Upper lobe of left lung (tissue), 6 donors: Measurements from ENCODE around the gene POLD1. TPM values are rescaled to one million over a fixed set of nuclear protein-coding genes. Genes with fewer than 3 reads are reported as not detected.

Experiments used
- ATAC-seq, 2 donors: fragments of 200-7000 bp; cut with Tn5 transposase; one replicate each; pipeline ENCODE4 v1.9.1; 2022; ENCODE audit warnings: mild to moderate bottlenecking in 2 of 2, moderate library complexity in 2 of 2; ENCODE audit not compliant: low FRiP score in 2 of 2
- DNase-seq, 2 donors: peaks; one replicate each; pipeline ENCODE4 v3.0.0-alpha.2; 2019 to 2020
- H3K27ac ChIP-seq, 4 donors: fragments of 200-600 bp; sonication (generic); one replicate each; pipeline ENCODE4 v1.5.1; 2016 to 2019
- H3K27me3 ChIP-seq, 4 donors: fragments of 200-600 bp; sonication (generic); one replicate each; pipeline ENCODE4 v1.5.1; 2017 to 2019
- H3K36me3 ChIP-seq, 4 donors: fragments of 200-600 bp; sonication (generic); one replicate each; pipeline ENCODE4 v1.5.1; 2016 to 2019
- H3K4me1 ChIP-seq, 4 donors: fragments of 200-600 bp; sonication (generic); one replicate each; pipeline ENCODE4 v1.5.1; 2018 to 2019
- H3K4me3 ChIP-seq, 4 donors: fragments of 200-600 bp; sonication (generic); one replicate each; pipeline ENCODE4 v1.5.1; 2017 to 2019; ENCODE audit warnings: mild to moderate bottlenecking in 2 of 4, moderate library complexity in 1 of 4
- H3K9me3 ChIP-seq, 4 donors: fragments of 200-600 bp; sonication (generic); one replicate each; pipeline ENCODE4 v1.5.1; 2018 to 2019
- EP300 ChIP-seq, 4 donors: sonication (generic); formaldehyde crosslinking; IDR thresholded peaks; one replicate each; pipeline ENCODE4 v1.5.1; 2017; ENCODE audit warnings: antibody characterized with exemption in 4 of 4, control low read depth in 2 of 4
- POLR2A ChIP-seq, 4 donors: fragments of 450-650 bp; IDR thresholded peaks; one replicate each; pipeline ENCODE4 v1.5.1; 2016 to 2017; ENCODE audit warnings: antibody characterized with exemption in 4 of 4, mild to moderate bottlenecking in 2 of 4
- POLR2AphosphoS5 ChIP-seq, 2 donors: sonication (generic); formaldehyde crosslinking; IDR thresholded peaks; one replicate each; pipeline ENCODE4 v1.5.1; 2017; ENCODE audit warnings: antibody characterized with exemption in 2 of 2
- WGBS, 2 donors: methylation state at CpG; one replicate each; pipeline ENCODE4 v1.1.5; 2017 to 2018; 5-methylcytosine and 5-hydroxymethylcytosine counted together
- total RNA-seq, 6 donors: library from RNA; depleted of rRNA in 4 of 6; stranded (reverse); fragments of >200 nt in 4 of 6; gene quantifications; one replicate each; pipeline versions ENCODE4 v1.1.0 to v1.2.1, GENCODE V29; 2016 to 2021
- TF ChIP-seq, protein P1 (sequence below), 6 experiments: fragments of 450-650 bp in 4 of 6; fragments of 200-600 bp in 2 of 6; sonication (generic) in 2 of 6; IDR thresholded peaks; one replicate each; pipeline ENCODE4 v1.5.1; 2016 to 2019; ENCODE audit warnings: antibody characterized with exemption in 6 of 6
- donor health status: DM: no; HTN: no; CAD: no; lungs with moderate emphysema.
- donor health status: DM: no; HTN: yes; CAD: no; lungs with severe emphysema.

The POLD1 gene
- total RNA-seq, 6 donors from 2014 or later: 20.5 to 66.0 (median 44.0) TPM

DNA sequence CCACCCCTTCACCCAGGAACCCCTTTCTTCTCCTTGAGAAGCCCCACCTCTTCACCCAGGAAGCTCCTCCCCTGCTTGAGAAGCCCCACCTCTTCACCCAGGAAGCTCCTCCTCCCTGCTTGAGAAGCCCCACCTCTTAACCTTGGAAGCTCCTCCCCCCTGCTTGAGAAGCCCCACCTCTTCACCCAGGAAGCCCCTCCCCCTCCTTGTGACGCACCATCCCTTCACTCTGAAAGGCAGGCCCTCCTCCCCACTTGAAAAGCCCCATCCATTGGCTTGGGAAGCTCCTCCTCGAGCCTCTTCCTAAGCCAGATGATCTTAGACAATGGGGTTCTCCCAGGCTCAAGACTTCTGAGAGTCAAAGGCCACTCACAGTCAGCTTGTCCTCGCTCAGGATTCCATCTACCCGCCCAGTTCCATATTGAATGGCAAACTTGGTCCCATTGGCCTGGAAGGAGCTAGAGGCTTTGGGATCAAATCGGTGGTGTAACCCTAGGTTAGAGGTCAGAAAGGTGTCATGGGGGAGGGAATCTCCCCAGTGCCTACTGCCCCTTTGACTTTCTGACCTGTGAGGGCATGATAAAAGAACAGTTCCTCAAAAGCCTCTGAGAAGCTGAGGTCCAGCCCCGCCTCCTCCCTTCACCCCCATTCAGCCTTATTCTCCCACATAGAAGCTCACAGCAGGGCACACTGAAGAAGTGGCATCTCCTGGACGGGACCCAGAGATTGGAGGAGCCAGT lies 22.7 kb upstream of the POLD1 start:
- H3K27me3 ChIP-seq: no peaks in the 10 kb centered on the region
- ATAC-seq (peak in 1 of 2 donors; percentile 27), DNase-seq (peak in 1 of 2 donors; percentile 79)
- 77 to 80% methylated on average over 7 of the region's 7 CpGs for WGBS, 2 donors
- H3K4me3 ChIP-seq: peak overlapping the region in 3 of 4 donors; percentile 45 to 57 (median 49)
- no peaks in the 10 kb centered on the region for H3K9me3 ChIP-seq
- H3K27ac ChIP-seq: peak overlapping the region; percentile 64 to 84 (median 79)
- peak in 1 of 4 donors; percentile 53 for TF ChIP-seq POLR2A (IDR thresholded peaks at IDR 0.05)
- TF ChIP-seq POLR2AphosphoS5 (IDR thresholded peaks at IDR 0.05): no peak
- TF ChIP-seq, protein P1, sequence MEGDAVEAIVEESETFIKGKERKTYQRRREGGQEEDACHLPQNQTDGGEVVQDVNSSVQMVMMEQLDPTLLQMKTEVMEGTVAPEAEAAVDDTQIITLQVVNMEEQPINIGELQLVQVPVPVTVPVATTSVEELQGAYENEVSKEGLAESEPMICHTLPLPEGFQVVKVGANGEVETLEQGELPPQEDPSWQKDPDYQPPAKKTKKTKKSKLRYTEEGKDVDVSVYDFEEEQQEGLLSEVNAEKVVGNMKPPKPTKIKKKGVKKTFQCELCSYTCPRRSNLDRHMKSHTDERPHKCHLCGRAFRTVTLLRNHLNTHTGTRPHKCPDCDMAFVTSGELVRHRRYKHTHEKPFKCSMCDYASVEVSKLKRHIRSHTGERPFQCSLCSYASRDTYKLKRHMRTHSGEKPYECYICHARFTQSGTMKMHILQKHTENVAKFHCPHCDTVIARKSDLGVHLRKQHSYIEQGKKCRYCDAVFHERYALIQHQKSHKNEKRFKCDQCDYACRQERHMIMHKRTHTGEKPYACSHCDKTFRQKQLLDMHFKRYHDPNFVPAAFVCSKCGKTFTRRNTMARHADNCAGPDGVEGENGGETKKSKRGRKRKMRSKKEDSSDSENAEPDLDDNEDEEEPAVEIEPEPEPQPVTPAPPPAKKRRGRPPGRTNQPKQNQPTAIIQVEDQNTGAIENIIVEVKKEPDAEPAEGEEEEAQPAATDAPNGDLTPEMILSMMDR (IDR thresholded peaks at IDR 0.05): no peak
- H3K36me3 ChIP-seq: peaks cover 0 to 10% (median 3%) of the 10 kb centered on the region in 4 donors
- peaks cover 5 to 33% (median 14%) of the 10 kb centered on the region in 4 donors for H3K4me1 ChIP-seq

DNA sequence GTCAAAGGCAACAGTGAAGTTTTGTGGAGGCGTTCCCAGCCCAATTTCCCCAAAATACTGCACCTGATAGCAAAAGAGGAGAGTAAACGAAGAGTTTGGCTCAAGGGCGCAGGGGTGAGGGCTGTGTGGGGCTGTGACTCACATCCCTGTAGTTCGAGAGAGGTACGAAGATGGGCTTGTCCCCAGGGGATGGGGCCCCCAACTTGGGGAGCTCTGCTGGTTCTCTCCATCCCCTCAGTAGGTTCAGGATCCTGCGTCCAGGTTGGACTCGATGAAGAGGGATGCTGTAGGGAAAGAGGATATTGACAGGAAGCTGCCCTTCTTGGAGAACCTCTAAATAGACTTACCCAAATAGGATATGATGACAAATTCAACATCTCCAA lies 22.1 kb upstream of the POLD1 start:
- Histone ChIP-seq H3K27ac (peak overlapping the region; percentile 64 to 84 (median 79)), H3K4me3 (peak overlapping the region in 3 of 4 donors; percentile 45 to 57 (median 49)), H3K36me3 (peaks cover 0 to 10% (median 3%) of the 10 kb centered on the region in 4 donors), H3K27me3 (no peaks in the 10 kb centered on the region), H3K9me3 (no peaks in the 10 kb centered on the region), H3K4me1 (peaks cover 5 to 31% (median 16%) of the 10 kb centered on the region in 4 donors)
- no peak for ATAC-seq
- no peak for DNase-seq
- TF ChIP-seq POLR2A (IDR thresholded peaks at IDR 0.05) (no peak), POLR2AphosphoS5 (IDR thresholded peaks at IDR 0.05) (no peak), EP300 (IDR thresholded peaks at IDR 0.05) (no peak)
- TF ChIP-seq, protein P1 (IDR thresholded peaks at IDR 0.05): no peak
- WGBS, 2 donors: 65 to 78% methylated on average over 7 of the region's 7 CpGs

DNA sequence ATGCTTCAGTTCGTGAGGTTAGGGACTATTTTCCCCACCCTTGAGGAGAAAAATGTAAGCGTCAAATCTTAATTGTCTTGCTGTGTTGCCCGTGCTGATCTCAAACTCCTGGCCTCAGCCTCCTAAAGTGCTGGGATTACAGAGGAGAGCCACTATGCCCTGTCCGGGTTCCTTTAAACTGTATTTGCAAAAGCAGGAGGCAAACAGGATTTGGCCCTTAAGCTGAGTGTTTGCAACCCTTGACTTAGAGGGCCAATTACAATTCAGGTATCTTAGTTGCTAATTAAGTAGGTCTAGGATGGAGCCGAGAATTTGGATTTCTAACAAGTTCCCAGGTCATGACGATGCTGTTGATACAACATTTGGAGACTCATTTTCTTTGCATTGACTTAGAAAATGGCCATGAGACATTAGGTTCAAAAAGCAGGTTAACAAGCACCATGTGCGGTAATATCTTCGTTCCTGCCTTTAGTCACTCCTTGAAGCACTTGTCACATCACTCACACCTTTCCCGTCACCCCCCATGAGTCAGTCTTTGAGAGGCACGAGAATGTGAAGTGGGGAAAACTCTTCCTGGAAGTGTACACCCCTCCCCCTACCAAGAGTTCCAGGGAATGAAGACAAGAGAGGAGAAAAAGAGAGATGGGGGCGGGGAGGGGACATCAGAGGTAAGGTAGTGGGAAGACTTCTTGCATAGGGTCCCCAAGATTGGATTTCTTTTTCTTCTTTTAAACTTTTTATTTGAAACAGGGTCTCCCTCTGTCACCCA lies 21.3 kb upstream of the POLD1 start:
- 45 to 48% methylated on average over 11 of the region's 11 CpGs for WGBS, 2 donors
- no peaks in the 10 kb centered on the region for H3K9me3 ChIP-seq
- H3K4me1 ChIP-seq: peaks cover 1 to 32% (median 14%) of the 10 kb centered on the region in 4 donors
- TF ChIP-seq EP300 (IDR thresholded peaks at IDR 0.05) (peak; percentile 84 to 99 (median 94)), POLR2AphosphoS5 (IDR thresholded peaks at IDR 0.05) (peak; percentile 79 to 91), POLR2A (IDR thresholded peaks at IDR 0.05) (peak in 2 of 4 donors; percentile 16 to 55)
- TF ChIP-seq, protein P1 (IDR thresholded peaks at IDR 0.05): no peak
- peaks cover 0 to 10% (median 3%) of the 10 kb centered on the region in 4 donors for H3K36me3 ChIP-seq
- H3K27ac ChIP-seq: peak overlapping the region; percentile 75 to 86 (median 84)
- peak in 1 of 2 donors; percentile 72 for DNase-seq
- peak overlapping the region in 3 of 4 donors; percentile 45 to 57 (median 49) for H3K4me3 ChIP-seq
- no peaks in the 10 kb centered on the region for H3K27me3 ChIP-seq
- ATAC-seq: peak; percentile 30 to 63

DNA sequence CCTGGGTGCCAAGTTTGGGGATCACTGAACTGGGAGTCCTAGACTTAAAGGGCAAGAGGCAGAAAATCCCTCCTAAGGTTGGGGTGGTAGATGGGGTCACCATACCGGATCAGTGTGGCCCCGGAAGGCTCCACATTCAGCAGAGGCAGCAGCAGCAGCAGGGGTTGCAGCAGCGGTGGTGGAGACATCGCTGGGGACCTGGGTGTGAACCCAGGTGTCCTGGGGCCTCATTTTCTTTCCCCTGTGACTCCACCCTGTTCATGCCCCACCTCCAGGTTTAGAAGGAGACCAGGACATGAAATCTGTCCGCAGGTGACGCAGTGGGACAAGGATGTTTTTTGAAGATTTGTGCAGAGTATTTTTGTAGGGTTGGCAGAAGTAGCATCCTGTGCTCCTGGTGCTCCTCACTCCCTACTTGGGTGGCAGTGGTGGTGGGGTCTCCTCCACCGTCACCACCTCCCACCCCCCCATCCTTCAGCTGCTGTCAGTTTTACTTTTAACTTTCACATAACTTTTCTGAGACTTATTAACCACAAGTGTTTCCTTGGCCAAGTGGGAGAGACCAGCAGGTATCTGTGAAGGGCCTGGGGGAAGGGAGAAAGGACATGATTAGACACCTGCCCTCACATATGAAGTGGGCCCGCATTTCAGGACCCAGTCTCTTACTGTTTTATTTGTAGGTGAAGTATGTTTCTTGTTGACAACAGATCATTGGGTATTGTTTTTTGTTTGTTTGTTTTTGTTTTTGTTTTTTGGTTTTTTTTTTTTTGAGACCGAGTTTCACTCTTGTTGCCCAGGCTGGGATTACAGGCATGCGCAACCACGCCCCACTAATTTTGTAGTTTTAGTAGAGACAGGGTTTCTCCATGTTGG lies 18.5 kb upstream of the POLD1 start, which contains the start of gene NAPSA:
TSS of gene NAPSA (minus strand) at position 206 of the 873 bp plus-strand sequence. CDS start at position 188, 18 bp downstream.
- peak within 1 kb of the TSS in 3 of 4 donors; percentile 45 to 57 (median 49) for H3K4me3 ChIP-seq
- WGBS, 2 donors: 62% methylated on average over 7 to 11 of the region's 11 CpGs

More for the DNA sequence above, 18.5 kb upstream of the POLD1 start, which contains the start of gene NAPSA:
- DNase-seq (peak; percentile 27 to 72), ATAC-seq (peak in 1 of 2 donors; percentile 19)
- TF ChIP-seq EP300 (IDR thresholded peaks at IDR 0.05): no peak
- peak in 1 of 2 donors; percentile 52 for TF ChIP-seq POLR2AphosphoS5 (IDR thresholded peaks at IDR 0.05)
- TF ChIP-seq, protein P1 (IDR thresholded peaks at IDR 0.05): no peak
- TF ChIP-seq POLR2A (IDR thresholded peaks at IDR 0.05): peak in 3 of 4 donors; percentile 47 to 87 (median 74)
- H3K27me3 ChIP-seq: no peaks in the 10 kb centered on the region
- peaks cover 4 to 20% (median 6%) of the 10 kb centered on the region in 4 donors for H3K4me1 ChIP-seq
- H3K9me3 ChIP-seq: no peaks in the 10 kb centered on the region
- peak within 1 kb of the TSS; percentile 75 to 86 (median 80) for H3K27ac ChIP-seq
- peaks cover 0 to 3% (median 0%) of the 10 kb centered on the region in 4 donors for H3K36me3 ChIP-seq
